Panc1 (cell line): ENCODE measurements around the gene GRK2. TPM values are rescaled to one million over a fixed set of nuclear protein-coding genes. Genes with fewer than 3 reads are reported as not detected.

Experiments used
- ATAC-seq: fragments of 200-7000 bp; cut with Tn5 transposase; 2 replicates; pipeline ENCODE4 v1.9.1; 2020; ENCODE audit warnings: mild to moderate bottlenecking, moderate library complexity
- BruUV-seq: library from RNA; stranded (reverse); fragments of 400-500 nt; replicated peaks from 2 replicates; lab custom pipeline; 2021; lab: Mats Ljungman, UMichigan
- CTCF ChIA-PET: fragments of 300-600 bp; sonication (Branson Sonifier 250); formaldehyde crosslinking; loops from one replicate; lab custom pipeline; 2022; ENCODE audit warnings: antibody characterized with exemption; lab: Charles Lee
- POLR2A ChIA-PET: fragments of 300-600 bp; sonication (Branson Sonifier 250); formaldehyde crosslinking; loops from one replicate; lab custom pipeline; 2022; ENCODE audit warnings: antibody characterized with exemption; lab: Charles Lee
- DNase-seq: peaks from one replicate; pipeline ENCODE4 v3.0.0-alpha.2; 2010; ENCODE audit warnings: low read depth, low spot score
- H3K27ac ChIP-seq: 2 replicates; pipeline ENCODE4 v1.5.1; 2011; ENCODE audit warnings: mild to moderate bottlenecking, low read length, inconsistent platforms
- H3K27me3 ChIP-seq: fragments of 200-500 bp; sonication (Bioruptor generic); 2 replicates; pipeline ENCODE4 v1.6.0; 2014; ENCODE audit warnings: low read length, inconsistent platforms; ENCODE audit not compliant: control insufficient read depth, insufficient read depth
- H3K36me3 ChIP-seq: fragments of 200-500 bp; sonication (Bioruptor generic); 2 replicates; pipeline ENCODE4 v1.5.1; 2014; ENCODE audit warnings: inconsistent platforms, mild to moderate bottlenecking, low read length, moderate library complexity; ENCODE audit not compliant: control insufficient read depth, insufficient read depth
- H3K4me1 ChIP-seq: 2 replicates; pipeline ENCODE4 v1.5.1; 2011; ENCODE audit warnings: inconsistent platforms, mild to moderate bottlenecking, low read length, moderate library complexity; ENCODE audit not compliant: control insufficient read depth, insufficient read depth
- H3K4me3 ChIP-seq, 2 experiments: 2 replicates each; pipeline ENCODE4 v1.5.1; 2011 to 2012; ENCODE audit warnings: low read depth in 2 of 2, low read length in 2 of 2, mild to moderate bottlenecking in 2 of 2, inconsistent platforms in 1 of 2, moderate library complexity in 1 of 2
- H3K9me3 ChIP-seq: fragments of 200-500 bp; sonication (Bioruptor generic); 2 replicates; pipeline ENCODE4 v1.5.1; 2014; ENCODE audit warnings: low read depth, mild to moderate bottlenecking, inconsistent platforms, low read length, moderate library complexity; ENCODE audit not compliant: control insufficient read depth, insufficient read depth
- CTCF ChIP-seq: fragments of 450-650 bp; IDR thresholded peaks from 2 replicates; pipeline ENCODE4 v1.5.1; 2017; ENCODE audit warnings: mild to moderate bottlenecking
- POLR2AphosphoS5 ChIP-seq: IDR thresholded peaks from 2 replicates; pipeline ENCODE4 v1.6.1; 2012; ENCODE audit warnings: mild to moderate bottlenecking, low read depth, low read length, moderate library complexity
- REST ChIP-seq, 2 experiments: IDR thresholded peaks; 2 replicates each; pipeline ENCODE4 v1.6.1; 2011 to 2012; ENCODE audit warnings: low read depth in 2 of 2, control low read depth in 1 of 2, low read length in 1 of 2, mild to moderate bottlenecking in 1 of 2, moderate library complexity in 1 of 2; ENCODE audit not compliant: insufficient read depth in 1 of 2
- SIN3A ChIP-seq: IDR thresholded peaks from 2 replicates; pipeline ENCODE4 v1.6.1; 2012; ENCODE audit warnings: low read depth, mild to moderate bottlenecking, low read length, moderate library complexity, borderline replicate concordance; ENCODE audit not compliant: insufficient read depth
- TCF7L2 ChIP-seq: IDR thresholded peaks from 2 replicates; pipeline ENCODE4 v1.6.1; 2011; ENCODE audit warnings: mild to moderate bottlenecking, low read depth, low read length, inconsistent platforms
- in situ Hi-C: cut with HindIII; loops from 2 replicates; pipeline ENCODE4 v1.10.0; 2016; ENCODE audit warnings: low sequenced_read_pairs, low pct_unique_long_range_greater_than_20kb
- intact Hi-C: fragments of 100-400 bp; cut with micrococcal nuclease; formaldehyde crosslinking; loops from one replicate; pipeline ENCODE4 v1.10.0; 2022; ENCODE audit not compliant: unreplicated experiment
- total RNA-seq: library from RNA; stranded (reverse); gene quantifications from one replicate; pipeline ENCODE4 v1.2.1, GENCODE V29; 2021; ENCODE audit not compliant: unreplicated experiment

Gene GRK2
- total RNA-seq, 1 experiment from 2014 or later = 103 TPM

- DNase-seq (no peak), ATAC-seq (no peak)
- in situ Hi-C loops = no loop called here
- H3K9me3 ChIP-seq = no peaks in the 10 kb centered on the region
- H3K27ac ChIP-seq = no peak overlapping the region
- H3K4me3 ChIP-seq = no peak overlapping the region
- TF ChIP-seq REST (IDR thresholded peaks at IDR 0.05; ENCODE audit: insufficient read depth in 1 of 2, low read depth in 2 of 2, low read length in 1 of 2) (no peak), CTCF (no peak), TCF7L2 (no peak), SIN3A (no peak), POLR2AphosphoS5 (no peak)
- CTCF ChIA-PET = no interaction called here
- intact Hi-C loops = no loop called here
- no peaks in the 10 kb centered on the region for H3K27me3 ChIP-seq
- POLR2A ChIA-PET = no interaction called here
- no TSS peak for BruUV-seq
- peaks cover 48% of the 10 kb centered on the region for H3K36me3 ChIP-seq
- H3K4me1 ChIP-seq = no peaks in the 10 kb centered on the region
Observed at GRCh38 chr11:67254798-67255197, 11.5 kb upstream of the GRK2 start.

GRCh38 chr11:67255353-67255752 lies 10.9 kb upstream of the GRK2 start:
- in situ Hi-C loops (no loop called here), intact Hi-C loops (no loop called here)
- Histone ChIP-seq H3K27me3 (no peaks in the 10 kb centered on the region), H3K9me3 (no peaks in the 10 kb centered on the region), H3K4me3 (no peak overlapping the region), H3K27ac (no peak overlapping the region), H3K36me3 (peaks cover 44% of the 10 kb centered on the region), H3K4me1 (no peaks in the 10 kb centered on the region)
- no TSS peak for BruUV-seq
- ChIA-PET POLR2A (no interaction called here), CTCF (no interaction called here)
- no peak for DNase-seq
- TF ChIP-seq SIN3A (no peak), REST (IDR thresholded peaks at IDR 0.05; ENCODE audit: insufficient read depth in 1 of 2, low read depth in 2 of 2, low read length in 1 of 2) (no peak), POLR2AphosphoS5 (no peak), CTCF (no peak), TCF7L2 (no peak)
- no peak for ATAC-seq
